GM12801 (cell line): Measurements from ENCODE around the gene GP5.

Experiments used
- TF ChIP-seq, protein P1 (sequence below): IDR thresholded peaks from one replicate; pipeline ENCODE4 v1.5.1; 2011; ENCODE audit warnings: control low read depth; ENCODE audit not compliant: insufficient read length; ENCODE audit errors: extremely low read depth

Gene GP5

DNA sequence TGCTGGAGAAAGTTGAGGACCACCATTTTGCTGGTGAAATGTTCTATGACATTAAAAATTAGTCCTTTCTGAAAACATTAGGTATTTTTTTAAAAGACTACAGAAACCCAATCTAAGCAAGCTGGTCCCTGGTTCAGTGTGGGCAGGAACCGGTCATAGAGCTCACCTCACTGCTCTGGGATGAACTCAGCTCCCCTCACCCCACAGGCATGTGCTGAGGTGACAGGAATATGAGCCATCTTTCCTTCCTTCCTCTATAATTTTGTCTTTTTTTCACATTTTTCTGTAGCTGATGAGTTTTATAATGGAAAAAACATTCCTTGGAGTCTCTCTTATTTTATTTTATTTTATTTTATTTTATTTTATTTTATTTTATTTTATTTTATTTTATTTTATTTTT is 21.4 kb downstream of the GP5 start:
- TF ChIP-seq, protein P1, sequence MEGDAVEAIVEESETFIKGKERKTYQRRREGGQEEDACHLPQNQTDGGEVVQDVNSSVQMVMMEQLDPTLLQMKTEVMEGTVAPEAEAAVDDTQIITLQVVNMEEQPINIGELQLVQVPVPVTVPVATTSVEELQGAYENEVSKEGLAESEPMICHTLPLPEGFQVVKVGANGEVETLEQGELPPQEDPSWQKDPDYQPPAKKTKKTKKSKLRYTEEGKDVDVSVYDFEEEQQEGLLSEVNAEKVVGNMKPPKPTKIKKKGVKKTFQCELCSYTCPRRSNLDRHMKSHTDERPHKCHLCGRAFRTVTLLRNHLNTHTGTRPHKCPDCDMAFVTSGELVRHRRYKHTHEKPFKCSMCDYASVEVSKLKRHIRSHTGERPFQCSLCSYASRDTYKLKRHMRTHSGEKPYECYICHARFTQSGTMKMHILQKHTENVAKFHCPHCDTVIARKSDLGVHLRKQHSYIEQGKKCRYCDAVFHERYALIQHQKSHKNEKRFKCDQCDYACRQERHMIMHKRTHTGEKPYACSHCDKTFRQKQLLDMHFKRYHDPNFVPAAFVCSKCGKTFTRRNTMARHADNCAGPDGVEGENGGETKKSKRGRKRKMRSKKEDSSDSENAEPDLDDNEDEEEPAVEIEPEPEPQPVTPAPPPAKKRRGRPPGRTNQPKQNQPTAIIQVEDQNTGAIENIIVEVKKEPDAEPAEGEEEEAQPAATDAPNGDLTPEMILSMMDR, result no peak

DNA sequence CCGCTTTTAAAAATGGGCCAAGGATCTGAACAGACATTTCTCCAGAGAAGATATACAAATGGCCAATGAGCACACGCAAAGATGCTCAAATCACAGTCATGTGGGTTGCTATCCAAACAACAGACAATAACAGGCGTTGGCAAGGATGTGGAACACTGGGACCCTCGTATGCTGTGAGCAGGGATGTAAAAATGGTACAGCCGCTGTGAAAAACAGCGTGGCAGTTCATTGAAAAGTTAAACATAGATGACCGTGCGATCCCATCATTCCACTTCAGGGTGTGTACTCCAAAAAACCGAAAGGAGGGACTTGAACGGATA is 22.9 kb downstream of the GP5 start:
- TF ChIP-seq, protein P1, result no peak

DNA sequence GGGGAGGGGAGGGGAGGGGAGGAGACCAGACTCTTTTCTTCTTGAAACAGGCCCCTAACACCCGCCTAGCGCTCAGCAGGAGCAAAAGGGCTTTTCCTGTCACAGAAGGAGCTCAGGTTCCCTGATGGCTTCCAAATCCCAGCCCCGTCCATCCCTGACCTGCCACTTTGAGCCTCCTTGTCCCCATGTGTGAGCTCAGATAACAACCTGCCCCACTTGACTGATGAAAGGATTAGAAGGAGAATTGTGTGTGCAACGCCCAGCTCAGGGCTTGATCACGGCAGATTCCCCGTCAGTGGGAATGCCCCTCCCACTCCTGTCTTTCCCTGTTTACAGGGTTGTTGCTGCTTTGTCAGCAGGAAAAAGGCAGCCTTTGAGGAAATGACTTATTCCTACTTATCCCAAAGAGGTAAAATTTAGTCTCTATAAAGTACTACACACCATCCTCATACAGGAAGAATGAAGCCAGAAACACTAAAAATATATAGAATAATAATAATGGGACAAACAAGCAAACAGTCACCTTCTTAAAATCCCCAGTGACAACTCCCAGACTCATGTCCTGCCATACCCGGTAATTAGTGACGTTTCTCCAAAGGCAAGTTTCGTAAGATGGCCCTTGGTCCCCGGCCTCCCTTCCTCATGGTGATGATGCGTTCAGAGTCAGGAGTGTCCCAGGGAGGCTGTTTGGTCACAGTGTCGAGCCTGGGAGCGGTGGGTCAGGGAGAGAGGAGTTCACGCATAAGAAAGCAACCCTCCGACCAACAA is 23.4 kb downstream of the GP5 start:
- TF ChIP-seq, protein P1, result no peak

DNA sequence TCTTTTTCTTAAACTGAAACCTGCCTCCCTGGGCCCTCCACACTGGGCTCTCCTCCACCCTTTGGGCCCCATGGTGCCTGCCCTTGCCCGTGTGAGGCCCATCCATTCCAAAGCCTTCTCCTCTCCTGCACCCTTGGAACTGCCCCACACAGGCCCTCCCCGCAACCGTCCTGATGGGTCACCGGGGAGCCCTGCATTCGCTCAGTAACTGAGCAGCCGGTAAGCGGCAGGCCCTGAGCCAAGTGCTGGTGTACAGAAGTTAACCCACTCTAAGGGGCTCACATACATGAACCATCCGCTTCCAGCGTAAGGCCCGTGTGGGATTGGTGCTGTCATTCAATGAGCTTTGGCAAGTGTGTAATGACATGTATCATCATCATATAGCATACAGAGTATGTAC is 24.1 kb downstream of the GP5 start:
- TF ChIP-seq, protein P1, result no peak

DNA sequence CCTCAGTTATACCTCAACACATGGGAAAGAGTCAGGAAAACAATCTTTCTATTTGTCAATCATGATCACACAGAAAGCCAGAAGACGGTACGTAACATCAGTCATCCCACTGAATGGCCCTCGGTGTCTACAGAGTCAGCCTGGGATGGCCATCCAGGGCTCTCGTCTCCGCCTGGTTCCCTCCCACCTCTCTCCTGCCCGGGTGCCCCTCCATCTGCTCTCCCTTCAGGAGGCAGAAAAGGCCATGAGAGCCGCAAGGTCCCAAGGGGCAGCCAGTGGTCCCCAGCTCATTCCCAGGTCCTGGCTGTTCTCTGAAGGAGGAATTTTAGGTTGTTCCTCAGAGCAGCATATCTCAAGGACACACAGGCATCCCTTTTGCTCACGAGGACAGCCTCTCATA is 25.2 kb downstream of the GP5 start:
- TF ChIP-seq, protein P1, result no peak

DNA sequence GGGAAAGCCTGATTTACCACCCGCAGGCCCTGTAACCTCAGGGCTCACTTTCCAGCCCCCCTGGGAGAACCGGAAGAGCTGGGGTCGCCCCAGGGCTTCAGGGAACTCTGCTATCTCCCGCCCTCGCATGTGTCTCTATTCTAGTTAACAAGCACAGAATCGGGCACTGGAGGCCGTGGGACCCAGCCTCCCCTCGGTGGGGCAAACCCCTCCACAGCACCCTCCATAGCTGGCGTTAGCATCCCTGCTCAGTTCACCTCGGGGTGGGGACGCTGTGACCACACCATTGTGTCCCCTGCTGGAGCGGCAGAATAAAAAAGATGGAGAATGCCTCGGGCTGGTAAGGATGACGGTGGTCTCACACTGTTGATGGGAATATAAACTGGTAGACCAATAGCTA is 26.0 kb downstream of the GP5 start:
- TF ChIP-seq, protein P1, result no peak

DNA sequence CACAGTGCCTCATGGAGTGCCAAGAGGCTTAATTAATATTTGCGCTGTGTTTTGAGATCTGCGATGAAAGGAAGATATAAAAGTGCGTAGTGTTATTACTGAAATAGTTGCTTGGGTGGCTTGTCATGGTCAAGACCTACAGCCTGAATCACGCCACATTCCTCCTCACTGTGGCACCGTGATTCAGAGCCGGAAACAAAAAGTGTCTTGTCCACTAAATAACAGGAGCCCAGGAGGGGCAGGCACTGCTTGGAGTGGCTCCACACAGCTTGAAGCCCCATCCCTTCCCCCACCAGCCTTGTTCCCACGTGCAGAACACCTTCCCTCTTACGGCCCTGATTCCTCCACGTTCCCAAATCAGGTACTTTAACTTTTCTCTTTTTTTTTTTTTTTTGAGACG is 28.3 kb downstream of the GP5 start:
- TF ChIP-seq, protein P1, result no peak
